Suppressor macrophage treated with lipopolysaccharide for 1 hour (primary cell): Measurements from ENCODE around the gene PBX3.
"Not testable (repeated sequence)": the region's sequence is repeated elsewhere in the genome, so short reads cannot be mapped to it uniquely, and the experiment has no call there.

Source experiments
- DNase-seq, 3 donors: peaks; one replicate each; pipeline ENCODE4 v3.0.0-alpha.2; 2020 to 2022

The PBX3 gene

GRCh38 chr9:125749287-125749935 is 2.2 kb downstream of the PBX3 start:
- peak in 1 of 3 donors; percentile 16 for DNase-seq

DNA sequence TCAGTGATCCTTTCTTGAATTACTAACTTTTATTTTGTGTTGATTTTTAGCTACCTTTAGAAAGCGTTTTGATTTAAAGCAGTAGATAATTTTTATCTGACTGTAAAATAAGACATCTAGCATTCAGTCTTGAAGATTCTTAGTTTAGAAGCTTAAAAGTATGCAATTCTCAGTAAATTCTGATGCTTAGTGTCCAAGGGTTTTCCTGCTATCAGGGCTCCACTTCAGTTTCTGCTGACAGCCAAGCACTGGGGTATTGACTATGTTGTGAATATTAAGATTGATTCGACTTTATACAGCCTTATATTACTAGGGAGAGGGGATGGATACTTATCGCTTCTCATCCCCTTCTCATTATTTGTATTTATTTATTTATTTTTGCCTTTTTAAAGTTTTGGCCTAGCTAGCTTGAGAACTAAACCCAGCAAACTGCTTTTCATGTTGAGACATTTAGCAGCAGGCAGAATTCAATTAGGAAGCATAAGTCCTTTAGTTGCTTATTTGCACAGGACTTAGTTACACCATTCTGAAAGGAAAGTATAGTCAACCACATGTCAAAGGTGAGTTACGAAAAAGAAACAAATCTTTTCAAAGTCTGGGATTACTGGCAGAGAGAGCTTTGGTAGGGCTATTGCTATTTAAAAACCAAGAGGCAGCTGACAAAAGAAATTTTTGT is 2.9 kb downstream of the PBX3 start:
- DNase-seq = peak in 1 of 3 donors; percentile 17

GRCh38 chr9:125750627-125751011 is 3.4 kb downstream of the PBX3 start:
- no peak for DNase-seq

- peak in 1 of 3 donors; percentile 12 for DNase-seq
Observed at GRCh38 chr9:125752070-125752628, 5.0 kb downstream of the PBX3 start.

GRCh38 chr9:125754096-125754495 is 6.9 kb downstream of the PBX3 start:
- DNase-seq = peak in 1 of 3 donors; percentile 7

GRCh38 chr9:125755340-125755739 is 8.2 kb downstream of the PBX3 start:
- DNase-seq = peak in 1 of 3 donors; percentile 5

DNA sequence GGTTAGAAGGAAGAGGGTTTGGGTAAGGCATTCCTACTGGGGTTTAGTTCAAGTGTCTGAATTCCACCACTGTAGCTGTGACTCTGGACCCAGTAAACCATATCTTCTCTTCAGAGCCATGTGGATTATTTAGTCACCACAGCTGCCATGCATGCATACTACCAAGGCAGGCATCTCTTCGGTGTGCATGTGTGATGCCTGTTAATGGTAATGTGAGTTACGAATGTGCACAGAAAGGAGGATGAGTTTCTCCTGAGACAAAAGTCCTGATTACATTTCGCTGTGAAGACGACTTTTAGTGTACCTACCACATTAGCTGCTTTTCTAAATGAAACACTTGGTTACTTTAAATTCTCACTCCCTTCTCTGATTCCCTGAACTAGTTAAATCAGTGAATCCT is 9.3 kb downstream of the PBX3 start:
- no peak for DNase-seq

DNA sequence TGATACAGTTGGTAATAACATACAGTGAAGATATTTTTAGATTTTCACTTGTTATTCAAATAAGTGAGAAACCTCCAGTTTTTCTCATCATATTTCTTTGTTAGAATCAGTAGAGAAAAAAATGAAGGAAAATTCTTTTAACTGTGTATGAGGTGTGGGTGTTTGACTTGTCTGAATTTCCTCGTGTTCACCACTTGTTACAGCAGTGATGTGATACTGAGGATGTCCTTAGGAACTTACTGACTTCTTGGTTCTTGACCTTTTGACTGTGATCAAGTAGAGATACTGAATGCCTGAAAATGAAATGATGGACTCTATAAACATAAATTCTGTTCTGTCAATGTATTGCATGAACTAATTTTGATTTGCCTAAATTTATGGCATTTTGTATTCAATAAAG is 10.7 kb downstream of the PBX3 start:
- peak in 2 of 3 donors; percentile 27 to 45 for DNase-seq

DNA sequence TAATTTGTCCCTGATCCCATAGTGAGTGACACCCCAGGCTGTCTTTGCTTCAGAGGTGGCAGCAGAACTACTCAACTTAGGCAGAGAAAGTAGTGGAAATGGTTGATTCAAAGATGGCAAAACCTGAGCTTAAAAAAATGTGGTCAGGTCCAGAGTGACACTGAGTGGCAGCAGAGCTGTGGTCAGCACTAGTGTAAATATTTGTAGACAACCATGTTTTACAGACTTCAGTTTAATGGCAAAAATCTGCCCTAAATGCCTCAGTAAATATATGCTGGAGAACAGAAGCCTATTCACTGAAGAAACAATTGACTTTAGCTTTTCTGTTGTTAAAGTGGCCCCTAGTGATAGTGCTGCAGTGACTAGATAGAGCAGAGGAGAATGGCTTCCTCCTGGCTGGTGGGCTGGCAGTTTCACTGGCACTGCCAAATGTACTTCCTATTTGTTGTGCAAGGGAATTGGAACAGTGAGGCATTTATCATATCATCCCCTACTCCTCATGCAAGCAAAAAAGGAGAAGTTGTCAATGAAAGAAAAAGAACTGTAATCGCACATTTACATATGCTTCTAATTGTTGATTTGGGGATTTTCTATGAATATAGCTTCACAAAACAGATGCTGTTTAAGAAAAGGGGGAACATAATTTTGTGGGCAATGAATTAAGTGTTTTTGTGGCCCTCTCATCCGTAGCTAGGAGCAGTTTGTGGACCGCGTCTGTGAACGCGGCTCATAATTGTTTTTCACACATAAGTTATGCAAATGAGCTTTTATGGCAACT is 12.0 kb downstream of the PBX3 start:
- peak; percentile 86 to 95 (median 92) for DNase-seq

GRCh38 chr9:125759764-125760129 is 12.6 kb downstream of the PBX3 start:
- DNase-seq = no peak

GRCh38 chr9:125760537-125760936 is 13.4 kb downstream of the PBX3 start:
- DNase-seq = no peak

- peak; percentile 36 to 76 (median 69) for DNase-seq
Observed at GRCh38 chr9:125761676-125762450, 14.7 kb downstream of the PBX3 start.

GRCh38 chr9:125763394-125763801 is 16.2 kb downstream of the PBX3 start:
- peak in 1 of 3 donors; percentile 16 for DNase-seq

GRCh38 chr9:125764198-125764597 is 17.0 kb downstream of the PBX3 start:
- DNase-seq = no peak

DNA sequence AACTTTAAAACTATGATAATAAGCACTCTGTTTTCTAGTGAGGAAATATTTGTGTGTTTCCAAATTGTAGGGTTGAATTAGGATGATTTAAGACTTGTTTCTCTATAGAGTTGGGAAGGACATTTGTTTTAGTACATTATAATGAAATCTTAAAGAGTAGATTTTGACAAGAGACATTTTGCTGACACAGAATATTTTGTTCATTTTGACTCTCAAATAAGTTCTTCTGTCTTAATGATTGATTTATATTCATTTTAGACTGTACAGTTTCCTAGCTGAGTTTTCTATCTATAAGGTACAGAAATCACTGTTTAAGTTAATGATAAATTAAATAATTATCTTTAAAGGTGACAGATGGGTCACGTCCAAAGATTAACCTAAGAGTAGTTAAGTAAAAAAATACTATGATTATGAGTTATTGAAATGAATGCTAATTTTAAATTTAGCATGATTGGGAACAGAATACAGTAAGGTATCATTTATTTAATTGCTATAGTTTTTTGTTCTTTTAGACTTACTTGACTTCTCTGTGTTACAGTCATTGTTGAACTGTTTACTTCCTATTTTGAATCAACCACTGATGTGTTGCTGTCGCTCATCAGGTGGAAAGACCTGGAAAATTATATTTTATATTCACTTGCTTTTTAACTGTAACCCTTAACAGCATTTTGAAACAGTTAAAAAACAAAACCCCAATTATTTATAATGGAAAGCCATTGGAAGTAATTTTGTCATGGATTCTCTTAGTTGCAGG is 19.5 kb downstream of the PBX3 start:
- peak in 1 of 3 donors; percentile 13 for DNase-seq

DNA sequence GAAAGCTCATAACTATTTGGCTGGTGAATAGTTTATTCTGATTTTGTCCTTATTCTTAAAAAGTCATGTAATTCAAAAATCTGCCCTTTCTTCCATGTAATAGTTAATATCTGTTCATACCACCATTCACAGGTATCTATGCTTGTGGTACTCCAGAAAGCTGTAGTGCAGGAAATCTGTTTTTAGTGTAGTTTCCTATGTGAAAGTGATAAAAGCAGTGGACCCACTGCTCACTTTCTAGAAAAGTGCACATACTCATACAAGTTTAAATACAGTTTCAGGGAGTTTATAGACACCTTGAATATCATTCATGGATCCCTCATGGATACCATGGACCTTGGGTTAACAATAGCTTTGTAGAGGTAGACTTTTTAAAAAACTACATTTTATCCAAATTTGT is 20.2 kb downstream of the PBX3 start:
- peak in 1 of 3 donors; percentile 0 for DNase-seq

GRCh38 chr9:125768803-125769202 is 21.6 kb downstream of the PBX3 start:
- DNase-seq = no peak

GRCh38 chr9:125771037-125771436 is 23.9 kb downstream of the PBX3 start:
- no peak for DNase-seq

- DNase-seq = no peak
Observed at GRCh38 chr9:125772740-125773139, 25.6 kb downstream of the PBX3 start.

- no peak for DNase-seq
Observed at GRCh38 chr9:125774106-125774505, 26.9 kb downstream of the PBX3 start.

DNA sequence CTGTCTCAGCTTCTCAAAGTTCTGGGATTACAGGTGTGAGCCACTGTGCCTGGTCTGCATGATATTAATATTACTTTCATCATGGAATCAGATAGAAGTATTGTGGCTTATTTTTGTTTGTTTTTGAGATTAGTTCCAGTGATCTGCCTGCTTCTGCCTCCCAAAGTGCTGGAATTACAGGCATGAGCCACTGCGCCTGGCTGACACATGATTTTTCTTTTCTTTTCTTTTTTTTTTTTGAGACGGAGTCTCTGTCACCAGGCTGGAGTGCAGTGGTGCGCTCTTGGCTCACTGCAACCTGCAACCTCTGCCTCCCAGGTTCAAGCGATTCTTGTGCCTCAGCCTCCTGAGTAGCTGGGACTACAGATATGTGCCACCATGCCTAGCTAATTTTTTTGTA is 29.6 kb downstream of the PBX3 start:
- DNase-seq = not testable (repeated sequence)
